CD4-positive, alpha-beta T cell treated with Interleukin-2 at 100 ng/mL for 4 hours (primary cell): ENCODE measurements around the gene CNR1.

ENCODE experiments used
- DNase-seq: peaks from one replicate; pipeline ENCODE4 v3.0.0-alpha.2; 2020; ENCODE audit warnings: low spot score

The CNR1 gene

DNA sequence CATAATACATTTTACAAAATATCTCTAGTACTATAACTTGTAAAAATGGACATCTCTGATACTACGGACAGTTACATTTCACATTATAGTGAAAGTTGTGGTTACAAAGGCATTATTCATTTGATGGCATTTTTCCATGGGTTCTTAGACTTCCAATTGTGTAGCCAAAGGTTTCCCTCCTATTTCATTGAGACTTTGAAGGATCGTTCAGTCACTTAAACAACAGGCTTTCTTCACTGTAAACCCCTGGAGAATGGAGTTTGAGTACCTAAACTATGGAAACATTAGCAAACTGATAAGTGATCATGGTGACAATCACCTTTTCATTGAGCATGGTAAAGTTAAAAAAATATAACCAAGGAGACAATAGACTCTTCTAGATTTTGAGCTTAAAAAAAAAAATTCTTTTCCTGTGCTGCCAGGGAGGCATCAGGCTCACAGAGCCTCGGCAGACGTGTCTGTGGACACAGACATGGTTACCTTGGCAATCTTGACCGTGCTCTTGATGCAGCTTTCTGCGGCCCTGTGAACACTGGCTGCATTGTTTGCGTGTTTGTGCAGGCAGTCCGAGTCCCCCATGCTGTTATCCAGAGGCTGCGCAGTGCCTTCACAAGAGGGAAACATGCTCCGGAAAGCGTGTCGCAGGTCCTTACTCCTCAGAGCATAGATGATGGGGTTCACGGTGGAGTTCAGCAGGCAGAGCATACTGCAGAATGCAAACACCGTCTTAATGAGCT is 22.6 kb downstream of the CNR1 start:
- no peak for DNase-seq

DNA sequence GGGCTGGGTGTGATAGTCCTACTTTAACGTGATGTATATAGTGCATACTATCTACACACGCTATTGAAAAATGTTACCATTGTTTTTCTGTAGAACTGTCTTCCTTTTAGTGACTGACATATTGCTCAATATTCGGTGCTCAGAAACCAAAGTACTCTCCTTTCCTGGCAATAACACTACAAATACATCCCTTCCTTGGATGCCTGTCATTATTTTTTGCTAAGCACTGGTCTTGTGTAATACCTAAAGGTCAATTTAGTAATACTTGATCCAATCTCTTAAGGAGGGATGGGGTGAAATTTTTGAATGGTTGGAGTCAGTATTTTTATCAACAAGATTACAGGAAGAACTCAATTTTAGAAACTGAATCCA is 23.9 kb downstream of the CNR1 start:
- no peak for DNase-seq

DNA sequence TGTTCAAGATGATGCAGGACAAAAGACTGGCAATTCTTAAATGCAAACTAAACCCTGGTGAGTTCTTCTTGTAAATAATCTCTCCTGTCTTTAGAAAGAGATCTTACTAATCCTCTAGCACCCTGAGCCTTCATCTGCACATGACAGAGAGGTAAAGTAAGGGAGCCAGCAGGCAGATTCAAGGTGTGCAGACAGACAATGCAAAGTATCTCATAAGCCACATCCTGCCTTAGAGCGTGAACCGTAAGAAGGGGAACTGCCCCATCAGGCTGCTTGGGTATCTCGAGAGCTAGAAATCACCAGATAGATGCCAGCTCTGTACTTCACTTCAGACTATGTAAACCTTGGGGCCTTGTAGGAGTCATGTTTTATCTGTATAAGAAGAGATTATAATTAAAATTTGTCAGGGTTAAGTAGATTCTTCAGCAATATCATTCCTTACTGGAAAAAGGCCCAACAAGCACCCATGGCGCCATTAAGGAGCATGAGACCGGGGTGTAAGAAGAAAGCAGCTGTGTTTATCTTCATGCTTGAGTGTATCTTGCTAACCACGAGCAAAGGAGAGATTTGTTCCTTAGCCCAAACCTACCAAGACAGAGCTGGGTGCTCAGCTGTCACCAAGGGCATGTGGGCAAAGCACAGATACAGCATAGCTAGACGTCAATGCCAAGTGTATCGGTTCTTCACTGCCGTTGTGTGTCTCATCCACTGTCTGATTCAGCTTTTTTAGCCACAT is 24.4 kb downstream of the CNR1 start:
- DNase-seq: no peak

DNA sequence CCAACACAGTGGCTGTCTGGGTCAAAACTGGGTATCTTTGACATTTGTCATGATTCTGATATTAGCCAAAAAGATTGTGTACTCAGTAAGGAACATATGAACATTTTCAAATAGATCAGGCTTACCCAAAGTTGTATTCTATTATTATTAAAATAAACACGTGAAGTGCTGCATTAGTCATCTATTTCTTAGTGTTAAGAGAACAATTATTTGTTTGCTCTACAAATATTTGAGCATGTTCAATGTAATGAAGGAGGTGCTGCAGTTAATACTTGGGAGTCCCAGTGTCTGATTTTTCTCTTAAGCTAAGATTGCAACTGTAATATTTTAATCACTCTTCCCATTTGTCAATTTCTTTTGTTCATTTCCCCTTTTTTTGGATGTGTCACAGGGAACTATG is 28.2 kb downstream of the CNR1 start:
- DNase-seq: no peak

DNA sequence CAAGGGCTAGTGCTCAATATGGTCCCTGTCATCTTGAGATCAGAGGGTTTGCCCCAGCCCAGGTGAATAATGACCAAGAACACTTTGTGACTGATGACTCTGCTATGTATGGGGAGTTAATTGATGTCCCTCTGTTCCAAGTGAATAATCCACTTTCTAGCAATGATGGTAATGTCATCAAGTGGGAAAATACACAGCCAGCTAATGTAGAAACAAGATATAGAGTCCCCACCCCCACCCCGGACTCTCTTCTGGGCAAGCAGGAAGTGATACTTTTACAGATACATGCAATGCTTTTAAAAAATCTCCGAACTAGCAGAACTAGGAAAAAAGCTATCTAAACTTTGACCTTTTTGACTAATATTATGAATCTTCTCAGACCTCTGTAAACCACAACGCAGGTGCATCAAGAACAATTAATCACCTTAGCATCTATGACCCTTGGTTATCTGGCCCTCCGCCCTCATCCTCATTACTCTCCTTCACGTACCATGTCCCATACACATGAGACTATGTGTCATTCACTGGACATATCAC is 30.5 kb downstream of the CNR1 start:
- no peak for DNase-seq

DNA sequence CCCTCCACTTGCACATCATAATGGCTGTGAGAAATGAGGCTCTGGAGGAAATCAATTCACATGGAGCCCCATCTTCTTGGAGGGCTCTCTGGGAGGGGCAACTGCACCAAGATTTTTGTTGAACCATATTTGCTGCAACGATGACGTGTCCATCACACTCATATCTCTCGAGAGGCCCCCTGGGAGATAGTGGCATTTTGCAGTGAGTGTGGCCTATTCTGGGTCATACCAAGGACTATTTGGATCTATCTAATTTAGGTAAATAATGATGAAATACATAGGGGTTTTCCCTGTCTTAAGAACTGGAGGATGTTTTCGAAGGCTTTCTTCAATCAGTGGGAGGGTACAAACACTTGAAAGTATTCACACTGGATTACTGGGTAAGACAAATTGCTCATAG is 31.6 kb downstream of the CNR1 start:
- DNase-seq: no peak

DNA sequence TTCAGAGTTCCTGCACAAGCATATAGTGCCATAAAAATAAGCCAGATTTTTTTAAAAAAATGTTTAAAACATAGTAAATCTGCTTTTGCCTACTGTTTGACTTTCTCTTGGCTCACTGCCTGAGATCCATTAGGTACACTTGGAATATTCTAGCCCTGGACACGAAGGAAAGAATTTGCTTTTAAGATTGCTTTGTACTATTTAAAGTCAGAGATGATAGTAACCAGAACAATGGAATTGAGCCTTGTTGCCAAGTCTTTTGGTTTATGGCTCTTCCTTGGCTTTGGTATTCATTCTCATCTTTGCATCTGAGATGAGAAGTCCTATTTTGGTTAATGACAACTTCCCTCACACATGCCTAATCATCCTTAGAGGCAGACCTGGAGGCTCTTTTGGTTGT is 32.4 kb downstream of the CNR1 start:
- no peak for DNase-seq

DNA sequence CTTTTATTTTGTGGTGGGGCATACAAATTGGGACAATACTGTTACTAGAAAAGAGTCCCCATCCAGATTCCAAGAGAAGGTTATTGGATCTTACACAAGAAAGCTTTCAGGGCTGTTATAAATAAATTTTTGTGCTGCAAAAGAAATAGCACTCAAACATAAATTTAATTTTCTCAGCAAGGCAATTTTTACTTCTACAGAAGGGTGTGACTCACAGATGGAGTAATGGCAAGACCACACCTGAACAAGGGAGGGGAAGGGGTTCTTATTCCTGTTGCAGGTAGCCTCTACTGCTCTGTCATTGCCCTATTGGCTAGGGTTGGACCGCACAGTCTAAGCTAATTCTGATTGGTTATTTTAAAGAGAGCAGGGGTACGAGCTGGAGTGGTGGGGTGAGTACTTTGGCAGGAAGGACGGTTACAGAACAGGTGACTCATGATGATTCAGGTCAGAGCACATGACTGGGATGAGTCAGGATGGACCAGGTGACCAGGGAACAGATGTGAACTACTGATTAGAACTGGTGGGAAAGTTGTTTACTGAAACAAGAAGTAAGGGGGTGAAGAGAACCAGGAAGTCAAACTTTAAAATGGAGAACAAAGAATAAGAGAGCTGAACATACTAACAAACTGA is 41.1 kb downstream of the CNR1 start:
- DNase-seq: no peak

DNA sequence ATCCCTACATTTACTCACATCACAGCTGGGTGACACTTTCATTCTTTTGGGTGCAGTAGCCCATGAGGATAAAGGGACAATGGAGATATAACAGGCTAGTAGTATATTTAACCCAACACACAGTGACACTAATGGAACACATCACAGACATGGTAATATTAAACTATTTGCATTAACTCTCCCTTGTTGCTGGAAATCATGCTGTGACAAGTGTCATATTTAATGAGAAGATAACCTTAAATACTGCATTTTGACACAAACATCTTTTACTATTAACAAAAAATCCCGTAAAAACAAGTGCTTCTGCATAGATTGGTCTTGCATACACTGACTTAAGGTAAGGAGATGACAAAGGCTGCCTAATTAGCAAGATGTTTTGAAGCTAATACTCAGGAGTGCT is 45.5 kb downstream of the CNR1 start:
- no peak for DNase-seq

DNA sequence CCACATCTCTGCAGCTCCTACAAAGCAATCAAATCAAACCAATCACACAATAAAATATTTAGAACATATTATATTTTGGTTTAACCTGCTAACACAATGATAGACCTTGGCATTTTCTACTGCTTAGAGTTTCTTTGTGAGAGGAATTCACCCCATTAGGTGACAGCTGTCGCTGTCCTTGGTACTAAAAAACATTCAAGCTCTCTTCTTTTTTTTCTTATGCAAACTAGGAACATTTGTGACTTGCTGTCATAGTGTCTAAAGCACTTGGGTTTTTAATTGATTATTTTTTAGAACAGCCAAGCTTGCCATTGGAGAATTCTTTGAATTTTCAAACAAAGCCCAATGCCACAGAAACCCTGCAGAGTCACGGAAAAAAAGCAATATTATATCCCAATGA is 46.4 kb downstream of the CNR1 start:
- DNase-seq: no peak

DNA sequence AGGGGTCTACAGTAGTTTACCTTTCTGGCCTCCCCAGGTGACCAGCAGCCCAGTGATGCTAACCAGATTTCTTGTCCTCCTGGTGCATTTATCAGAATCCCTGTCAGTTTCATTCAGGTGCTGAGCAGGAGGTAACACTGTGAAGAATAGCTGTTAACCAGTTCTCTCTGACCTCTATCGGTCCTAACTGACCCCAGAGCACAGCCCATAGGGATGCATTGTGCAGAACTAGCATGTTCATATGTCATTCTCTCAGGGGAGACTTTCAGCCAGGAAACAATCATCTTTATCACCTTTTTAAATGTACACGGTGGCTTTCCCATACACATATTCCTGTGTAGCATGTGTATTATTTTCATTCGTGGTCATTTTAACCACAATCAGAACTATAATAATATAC is 49.9 kb downstream of the CNR1 start:
- DNase-seq: no peak

DNA sequence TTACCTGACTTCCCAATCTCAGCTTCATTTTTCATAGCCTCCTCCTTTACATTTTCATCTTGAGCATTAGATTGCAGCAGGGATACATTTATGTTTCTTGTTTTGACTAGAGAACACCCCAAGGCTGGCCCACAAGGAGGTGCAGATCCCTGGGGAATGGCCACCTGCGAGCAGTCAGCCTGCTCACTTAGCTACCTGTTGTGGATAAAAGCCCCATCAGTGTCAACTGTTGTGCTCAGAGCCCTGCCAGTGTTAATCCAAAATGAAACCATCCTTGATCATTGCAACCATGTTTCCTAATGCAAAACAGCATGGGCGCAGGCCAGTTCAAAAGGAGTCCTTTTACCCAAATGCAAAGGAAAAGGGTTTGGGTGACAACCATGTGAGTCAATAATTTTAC is 50.8 kb downstream of the CNR1 start:
- DNase-seq: no peak

DNA sequence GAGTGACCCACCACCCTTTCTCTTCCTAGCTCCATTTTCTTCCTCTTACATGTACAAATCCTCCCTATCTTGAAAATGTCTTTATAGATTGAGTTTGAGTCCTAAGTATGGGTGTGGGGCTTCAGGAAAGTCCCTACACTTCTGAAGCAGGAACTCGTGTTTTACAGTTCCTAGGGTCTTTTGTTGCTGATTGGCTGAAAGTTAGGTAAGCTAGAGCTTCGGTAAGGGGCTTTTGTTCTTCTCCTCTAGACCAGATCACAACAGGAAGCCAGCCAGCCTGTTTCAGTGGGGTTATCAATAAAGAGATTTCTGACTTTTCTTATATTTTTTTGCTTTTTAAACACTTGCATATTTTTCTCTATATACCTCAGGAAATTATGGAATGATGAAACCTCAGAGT is 51.3 kb downstream of the CNR1 start:
- DNase-seq: no peak

DNA sequence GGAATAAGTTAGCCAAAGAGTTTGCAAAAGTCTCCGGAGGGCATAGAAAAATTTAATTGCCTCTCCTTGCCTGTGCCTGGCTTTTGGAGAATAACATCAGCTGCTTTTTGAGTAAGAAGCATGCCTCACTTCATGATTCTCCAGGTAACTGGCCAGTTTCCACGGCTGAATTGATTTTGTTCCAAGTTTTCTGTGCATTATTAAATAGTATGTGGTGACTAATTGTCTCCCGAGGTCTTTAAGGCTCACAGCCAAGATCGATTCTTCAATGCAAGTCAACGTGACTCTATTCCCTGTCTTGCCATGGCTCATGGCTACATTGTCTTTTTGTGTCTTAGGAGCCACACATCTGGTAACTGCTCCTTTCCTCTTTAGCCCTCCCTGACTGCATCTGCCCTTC is 54.2 kb downstream of the CNR1 start:
- DNase-seq: no peak

DNA sequence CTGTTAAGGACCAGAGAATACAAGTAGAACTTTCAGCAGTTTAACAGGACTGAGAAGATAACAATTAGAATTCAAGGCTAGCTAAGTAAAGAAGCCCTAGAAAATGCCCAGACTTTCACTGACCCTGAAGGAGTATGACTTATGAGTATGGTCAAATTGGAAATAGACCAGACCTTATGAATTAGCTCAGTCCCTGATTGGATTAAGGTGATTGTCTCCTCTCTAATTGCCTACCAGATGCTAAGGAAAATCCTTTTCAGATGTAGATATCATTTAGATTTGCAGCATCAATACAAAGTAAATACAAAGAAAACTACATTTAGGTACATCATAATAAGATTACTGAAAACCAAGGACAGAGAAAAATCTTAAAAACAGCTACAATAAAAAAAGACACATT is 58.9 kb downstream of the CNR1 start:
- no peak for DNase-seq

DNA sequence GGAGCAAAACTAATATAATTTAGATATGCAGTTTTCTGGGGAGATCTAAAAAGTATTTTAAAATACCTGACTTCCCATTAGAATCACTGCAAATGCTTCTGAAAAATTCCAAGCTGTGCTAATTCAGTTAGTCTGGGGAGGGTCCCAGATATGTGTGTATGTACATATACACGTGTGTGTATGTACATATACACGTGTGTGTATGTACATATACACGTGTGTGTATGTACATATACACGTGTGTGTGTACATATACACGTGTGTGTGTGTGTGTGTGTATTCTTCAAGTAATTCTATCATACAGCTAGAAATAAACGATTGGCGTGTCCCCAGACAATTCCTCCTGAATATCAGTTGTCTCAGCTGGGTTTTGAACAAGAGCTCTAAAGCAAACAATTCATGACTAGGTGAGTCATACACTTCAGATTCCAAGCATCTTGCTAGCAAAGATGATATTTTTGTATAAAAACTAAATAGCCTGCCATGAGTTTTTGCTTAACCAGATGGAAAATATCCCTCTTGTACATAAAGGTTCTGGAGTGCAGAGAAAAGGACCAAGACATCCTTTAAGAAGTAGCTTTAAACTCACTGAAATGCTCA is 60.3 kb downstream of the CNR1 start:
- DNase-seq: no peak
